ENCODE data around the gene IP6K1.

IP6K1 gene

GRCh38 chr3:49719214-49719884 lies 67.0 kb downstream of the IP6K1 start, which contains the start of gene AMIGO3:
Gene AMIGO3, minus strand, starts transcription at chr3:49719684. Its CDS starts 219 bp downstream, at chr3:49719465.
- peaks cover 14% of the 10 kb centered on the region for H3K4me1 ChIP-seq (ENCODE audit: insufficient read depth, low read length, severe bottlenecking)
- no peaks in the 10 kb centered on the region for H3K9me2 ChIP-seq (ENCODE audit: low read depth, low read length)
- no peak within 1 kb of the TSS for H3K27ac ChIP-seq (ENCODE audit: low read depth, low read length, poor library complexity, severe bottlenecking)
- no peaks in the 10 kb centered on the region for H3K79me2 ChIP-seq (ENCODE audit: insufficient read depth, low read length)
- H3F3A ChIP-seq (ENCODE audit: insufficient read depth, low read length), result no peaks in the 10 kb centered on the region
- H3K9me3 ChIP-seq (ENCODE audit: low read length), result no peaks in the 10 kb centered on the region
- H3K4me2 ChIP-seq (ENCODE audit: low read length), result peak within 1 kb of the TSS; percentile 60
- H3K9ac ChIP-seq (ENCODE audit: low read length), result peak within 1 kb of the TSS; percentile 30; the same call in 1 of the 2 replicates
- peaks cover 46% of the 10 kb centered on the region for H3K36me3 ChIP-seq (ENCODE audit: insufficient read depth, low read length)
- H3K27me3 ChIP-seq (ENCODE audit: insufficient read depth, low read length), result no peaks in the 10 kb centered on the region
- no peak within 1 kb of the TSS for H2AFZ ChIP-seq (ENCODE audit: low read length)
- peak within 1 kb of the TSS; percentile 56 for H3K4me3 ChIP-seq (ENCODE audit: low read depth, low read length, poor library complexity, severe bottlenecking)
- TF ChIP-seq CTCF (IDR thresholded peaks at IDR 0.05; ENCODE audit: low read length) (peak; percentile 25; the same call in 1 of the 2 replicates), EZH2 (IDR thresholded peaks at IDR 0.05; ENCODE audit: borderline replicate concordance, low read length) (no peak)
- H4K20me1 ChIP-seq (ENCODE audit: insufficient read depth, low read length), result no peaks in the 10 kb centered on the region

GRCh38 chr3:49718858-49719213 lies 67.5 kb downstream of the IP6K1 start:
- H4K20me1 ChIP-seq (ENCODE audit: insufficient read depth, low read length), result no peaks in the 10 kb centered on the region
- no peaks in the 10 kb centered on the region for H3K9me3 ChIP-seq (ENCODE audit: low read length)
- H2AFZ ChIP-seq (ENCODE audit: low read length), result no peak overlapping the region
- H3F3A ChIP-seq (ENCODE audit: insufficient read depth, low read length), result no peaks in the 10 kb centered on the region
- peak overlapping the region; percentile 60 for H3K4me2 ChIP-seq (ENCODE audit: low read length)
- H3K27ac ChIP-seq (ENCODE audit: low read depth, low read length, poor library complexity, severe bottlenecking), result no peak overlapping the region
- H3K4me3 ChIP-seq (ENCODE audit: low read depth, low read length, poor library complexity, severe bottlenecking), result peak overlapping the region; percentile 56
- no peaks in the 10 kb centered on the region for H3K9me2 ChIP-seq (ENCODE audit: low read depth, low read length)
- no peaks in the 10 kb centered on the region for H3K27me3 ChIP-seq (ENCODE audit: insufficient read depth, low read length)
- TF ChIP-seq CTCF (IDR thresholded peaks at IDR 0.05; ENCODE audit: low read length) (no peak), EZH2 (IDR thresholded peaks at IDR 0.05; ENCODE audit: borderline replicate concordance, low read length) (no peak)
- H3K9ac ChIP-seq (ENCODE audit: low read length), result peak overlapping the region; percentile 30; the same call in 1 of the 2 replicates
- peaks cover 12% of the 10 kb centered on the region for H3K4me1 ChIP-seq (ENCODE audit: insufficient read depth, low read length, severe bottlenecking)
- H3K79me2 ChIP-seq (ENCODE audit: insufficient read depth, low read length), result no peaks in the 10 kb centered on the region
- peaks cover 46% of the 10 kb centered on the region for H3K36me3 ChIP-seq (ENCODE audit: insufficient read depth, low read length)

DNA sequence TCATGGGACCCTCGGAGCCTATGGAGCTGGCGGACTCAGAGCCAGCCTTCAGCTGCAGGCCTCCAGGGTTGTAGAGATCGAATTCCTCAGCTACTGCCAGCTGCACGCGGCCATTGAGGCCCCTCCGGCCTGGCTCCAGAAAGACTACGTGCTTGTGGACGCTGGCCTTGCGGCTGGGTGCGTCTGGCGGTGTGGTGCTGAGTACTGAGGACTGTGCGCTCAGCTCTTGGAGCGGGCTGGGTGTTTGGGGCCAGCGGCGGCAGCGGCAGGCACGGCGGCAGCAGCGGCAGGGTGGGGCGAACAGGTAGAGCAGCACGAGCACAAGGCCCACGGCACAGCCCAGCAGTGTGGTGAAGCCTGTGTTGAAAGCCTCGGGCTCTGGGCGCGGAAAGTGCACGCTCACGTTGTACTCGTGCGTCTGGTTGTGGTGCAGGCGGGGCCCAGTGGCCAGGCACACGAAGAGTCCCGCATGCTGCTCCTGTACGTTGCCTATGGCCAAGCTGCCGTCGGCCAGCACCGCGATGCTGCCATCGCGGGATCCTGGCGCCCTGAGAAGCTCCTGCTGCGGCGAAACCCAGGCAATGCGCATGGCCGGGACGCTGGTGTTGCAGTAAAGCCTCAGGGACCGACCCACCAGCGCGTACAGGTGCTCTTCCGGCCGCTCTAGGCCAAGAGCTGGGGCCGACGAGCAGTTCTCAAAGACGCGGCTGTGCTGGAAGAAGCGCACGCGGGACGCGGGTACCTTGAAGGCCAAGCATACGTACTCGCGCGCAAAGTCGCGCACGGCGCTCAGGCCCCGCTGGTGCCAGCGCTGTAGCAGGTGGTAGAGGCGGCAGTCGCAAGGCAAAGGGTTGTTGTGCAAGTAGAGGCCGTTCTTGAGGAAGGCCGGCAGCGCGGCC lies 68.1 kb downstream of the IP6K1 start:
- H3K36me3 ChIP-seq (ENCODE audit: insufficient read depth, low read length), result peaks cover 46% of the 10 kb centered on the region
- H3K9me2 ChIP-seq (ENCODE audit: low read depth, low read length), result no peaks in the 10 kb centered on the region
- no peaks in the 10 kb centered on the region for H3K79me2 ChIP-seq (ENCODE audit: insufficient read depth, low read length)
- no peak overlapping the region for H3K9ac ChIP-seq (ENCODE audit: low read length)
- no peaks in the 10 kb centered on the region for H3K27me3 ChIP-seq (ENCODE audit: insufficient read depth, low read length)
- H3K4me1 ChIP-seq (ENCODE audit: insufficient read depth, low read length, severe bottlenecking), result peaks cover 12% of the 10 kb centered on the region
- H3K9me3 ChIP-seq (ENCODE audit: low read length), result no peaks in the 10 kb centered on the region
- no peak overlapping the region for H2AFZ ChIP-seq (ENCODE audit: low read length)
- no peak overlapping the region for H3K27ac ChIP-seq (ENCODE audit: low read depth, low read length, poor library complexity, severe bottlenecking)
- no peaks in the 10 kb centered on the region for H4K20me1 ChIP-seq (ENCODE audit: insufficient read depth, low read length)
- H3K4me3 ChIP-seq (ENCODE audit: low read depth, low read length, poor library complexity, severe bottlenecking), result peak overlapping the region; percentile 56
- no peaks in the 10 kb centered on the region for H3F3A ChIP-seq (ENCODE audit: insufficient read depth, low read length)
- TF ChIP-seq EZH2 (IDR thresholded peaks at IDR 0.05; ENCODE audit: borderline replicate concordance, low read length), result no peak
- no peak for TF ChIP-seq CTCF (IDR thresholded peaks at IDR 0.05; ENCODE audit: low read length)
- peak overlapping the region; percentile 60; the same call in 1 of the 2 replicates for H3K4me2 ChIP-seq (ENCODE audit: low read length)

All from OCI-LY1 (cell line).